H9 (cell line): Measurements from ENCODE around the gene HDGFL3. TPM values are rescaled to one million over a fixed set of nuclear protein-coding genes. Genes with fewer than 3 reads are reported as not detected.

Source experiments
- DNase-seq: peaks from one replicate; pipeline ENCODE4 v3.0.0-alpha.2; 2017
- H2AFZ ChIP-seq: one replicate; pipeline ENCODE4 v1.6.1; 2013; ENCODE audit warnings: mild to moderate bottlenecking, low read length, control low read depth, moderate library complexity
- H2AK5ac ChIP-seq: 2 replicates; pipeline ENCODE4 v1.6.1; 2013; ENCODE audit warnings: low read length, control low read depth, mixed read lengths; ENCODE audit not compliant: insufficient read length
- H2BK120ac ChIP-seq: one replicate; pipeline ENCODE4 v1.6.1; 2013; ENCODE audit warnings: low read depth, mild to moderate bottlenecking, low read length, control low read depth, inconsistent platforms; ENCODE audit not compliant: poor library complexity, severe bottlenecking
- H2BK12ac ChIP-seq: 2 replicates; pipeline ENCODE4 v1.6.1; 2013; ENCODE audit warnings: low read length, control low read depth, mixed read lengths, low read depth; ENCODE audit not compliant: insufficient read length
- H2BK15ac ChIP-seq: 2 replicates; pipeline ENCODE4 v1.6.1; 2013; ENCODE audit warnings: low read depth, low read length, control low read depth
- H2BK20ac ChIP-seq: one replicate; pipeline ENCODE4 v1.6.1; 2013; ENCODE audit warnings: low read depth, mild to moderate bottlenecking, low read length, control low read depth, inconsistent platforms; ENCODE audit not compliant: poor library complexity, severe bottlenecking
- H2BK5ac ChIP-seq: 2 replicates; pipeline ENCODE4 v1.6.1; 2013; ENCODE audit warnings: low read length, control low read depth, mixed read lengths; ENCODE audit not compliant: insufficient read length
- H3K14ac ChIP-seq: 2 replicates; pipeline ENCODE4 v1.6.1; 2013; ENCODE audit warnings: low read length, control low read depth; ENCODE audit not compliant: insufficient read depth
- H3K18ac ChIP-seq: 2 replicates; pipeline ENCODE4 v1.6.1; 2013; ENCODE audit warnings: low read depth, mild to moderate bottlenecking, mixed read lengths, low read length, control low read depth; ENCODE audit not compliant: insufficient read length
- H3K23ac ChIP-seq: 2 replicates; pipeline ENCODE4 v1.6.1; 2013; ENCODE audit warnings: low read length, control low read depth, mixed read lengths, low read depth; ENCODE audit not compliant: insufficient read length
- H3K23me2 ChIP-seq: 2 replicates; pipeline ENCODE4 v1.6.1; 2013; ENCODE audit warnings: low read depth, mild to moderate bottlenecking, mixed read lengths, low read length, control low read depth; ENCODE audit not compliant: insufficient read length, poor library complexity, severe bottlenecking
- H3K27ac ChIP-seq: 2 replicates; pipeline ENCODE4 v1.5.1; 2013; ENCODE audit warnings: low read length, control low read depth, mixed read lengths, low read depth; ENCODE audit not compliant: insufficient read length
- H3K27me3 ChIP-seq: 2 replicates; pipeline ENCODE4 v1.6.1; 2013; ENCODE audit warnings: low read length, control low read depth, inconsistent platforms; ENCODE audit not compliant: insufficient read depth
- H3K4ac ChIP-seq: 2 replicates; pipeline ENCODE4 v1.6.1; 2013; ENCODE audit warnings: low read depth, mild to moderate bottlenecking, control low read depth, inconsistent platforms, low read length, moderate library complexity
- H3K4me1 ChIP-seq: 2 replicates; pipeline ENCODE4 v1.6.1; 2013; ENCODE audit warnings: low read length, control low read depth, inconsistent platforms; ENCODE audit not compliant: insufficient read depth
- H3K4me2 ChIP-seq: 2 replicates; pipeline ENCODE4 v1.6.1; 2013; ENCODE audit warnings: low read length, control low read depth, mixed read lengths; ENCODE audit not compliant: insufficient read length, insufficient read depth
- H3K56ac ChIP-seq: 2 replicates; pipeline ENCODE4 v1.6.1; 2013; ENCODE audit warnings: low read depth, mild to moderate bottlenecking, mixed read lengths, low read length, control low read depth; ENCODE audit not compliant: insufficient read length
- H3K79me1 ChIP-seq: 2 replicates; pipeline ENCODE4 v1.6.1; 2013; ENCODE audit warnings: low read depth, mild to moderate bottlenecking, moderate library complexity, low read length, control low read depth, inconsistent platforms; ENCODE audit not compliant: insufficient read depth, poor library complexity, severe bottlenecking
- H3K79me2 ChIP-seq: 2 replicates; pipeline ENCODE4 v1.6.1; 2013; ENCODE audit warnings: low read length, control low read depth, inconsistent platforms; ENCODE audit not compliant: insufficient read depth
- H3K9ac ChIP-seq: 2 replicates; pipeline ENCODE4 v1.6.1; 2013; ENCODE audit warnings: low read length, control low read depth, mixed read lengths; ENCODE audit not compliant: insufficient read length; ENCODE audit errors: extremely low read depth
- H3K9me3 ChIP-seq: one replicate; pipeline ENCODE4 v1.6.1; 2013; ENCODE audit warnings: low read depth, low read length, inconsistent platforms; ENCODE audit not compliant: control insufficient read depth
- H3T11ph ChIP-seq: one replicate; pipeline ENCODE4 v1.6.1; 2013; ENCODE audit warnings: mild to moderate bottlenecking, low read length, control low read depth, inconsistent platforms
- H4K20me1 ChIP-seq: one replicate; pipeline ENCODE4 v1.6.1; 2013; ENCODE audit not compliant: control insufficient read depth, insufficient read length, insufficient read depth
- H4K5ac ChIP-seq: 2 replicates; pipeline ENCODE4 v1.6.1; 2013; ENCODE audit warnings: low read depth, mild to moderate bottlenecking, mixed read lengths, low read length, control low read depth; ENCODE audit not compliant: insufficient read length
- H4K8ac ChIP-seq: replicated peaks from 2 replicates; pipeline ENCODE4 v1.6.1; 2013; ENCODE audit warnings: low read length, control low read depth, mixed read lengths, low read depth; ENCODE audit not compliant: insufficient read length
- H4K91ac ChIP-seq: 2 replicates; pipeline ENCODE4 v1.6.1; 2013; ENCODE audit warnings: low read depth, mild to moderate bottlenecking, moderate library complexity, mixed read lengths, low read length, control low read depth; ENCODE audit not compliant: insufficient read length
- H3K27ac Mint-ChIP-seq, 3 experiments: 2 replicates in 2 of 3; 3 replicates in 1 of 3; pipeline ENCODE4 v1.8.0; 2020 to 2021; ENCODE audit warnings: mixed read lengths in 3 of 3, mild to moderate bottlenecking in 1 of 3, moderate library complexity in 1 of 3
- H3K27me3 Mint-ChIP-seq: 2 replicates; pipeline ENCODE4 v1.8.0; 2021; ENCODE audit warnings: low read depth, mild to moderate bottlenecking, moderate library complexity, mixed read lengths
- H3K36me3 Mint-ChIP-seq, 3 experiments: 2 replicates in 2 of 3; 3 replicates in 1 of 3; pipeline ENCODE4 v1.8.0; 2020 to 2021; ENCODE audit warnings: low read depth in 3 of 3, mixed read lengths in 3 of 3; ENCODE audit not compliant: insufficient read depth in 1 of 3
- H3K4me1 Mint-ChIP-seq, 2 experiments: 2 replicates each; pipeline ENCODE4 v1.8.0; 2020; ENCODE audit warnings: mixed read lengths in 2 of 2
- H3K4me3 Mint-ChIP-seq, 2 experiments: 2 replicates in 1 of 2; 3 replicates in 1 of 2; pipeline ENCODE4 v1.8.0; 2020 to 2021; ENCODE audit warnings: mild to moderate bottlenecking in 2 of 2, mixed read lengths in 2 of 2, moderate library complexity in 1 of 2
- H3K9me3 Mint-ChIP-seq, 2 experiments: 2 replicates in 1 of 2; 3 replicates in 1 of 2; pipeline ENCODE4 v1.8.0; 2020; ENCODE audit warnings: mild to moderate bottlenecking in 2 of 2, mixed read lengths in 2 of 2, moderate library complexity in 1 of 2
- CTCF ChIP-seq: fragments of 200-600 bp; sonication (generic); conservative IDR thresholded peaks from 3 replicates; pipeline ENCODE4 v1.8.0; 2021; ENCODE audit warnings: antibody characterized with exemption, mild to moderate bottlenecking
- total RNA-seq: library from RNA; stranded (reverse); gene quantifications from 2 replicates; pipeline ENCODE4 v1.2.1, GENCODE V29; 2021

Gene HDGFL3
- total RNA-seq, 1 experiment from 2014 or later = 120 TPM

- Histone ChIP-seq H3K56ac (no peak overlapping the region), H3K23ac (no peak overlapping the region), H3K23me2 (no peaks in the 10 kb centered on the region), H3K79me2 (peaks cover 28% of the 10 kb centered on the region; the same call in 1 of the 2 replicates), H2BK120ac (no peak overlapping the region), H3K14ac (no peak overlapping the region), H2BK5ac (no peak overlapping the region), H2AK5ac (no peak overlapping the region), H3K4me1 (no peaks in the 10 kb centered on the region; the same call in 1 of the 2 replicates), H2BK15ac (no peak overlapping the region), H3K79me1 (no peaks in the 10 kb centered on the region), H3K4ac (no peak overlapping the region), H2BK12ac (no peak overlapping the region), H2BK20ac (no peak overlapping the region), H2AFZ (no peak overlapping the region), H3K27ac (no peak overlapping the region), H3T11ph (no peak overlapping the region), H3K9ac (no peak overlapping the region), H3K4me2 (no peak overlapping the region), H4K8ac (no peak overlapping the region), H4K20me1 (no peaks in the 10 kb centered on the region), H3K27me3 (no peaks in the 10 kb centered on the region), H4K91ac (no peak overlapping the region), H4K5ac (no peak overlapping the region), H3K9me3 (no peaks in the 10 kb centered on the region), H3K18ac (no peak overlapping the region)
- Mint-ChIP-seq H3K9me3 (no peaks in the 10 kb centered on the region), H3K27ac (no peak overlapping the region), H3K36me3 (peaks cover 3 to 6% (median 5%) of the 10 kb centered on the region in 3 experiments; a peak in 3 of 7 replicates), H3K4me1 (peaks cover 37 to 44% of the 10 kb centered on the region in 2 experiments), H3K4me3 (no peak overlapping the region), H3K27me3 (no peaks in the 10 kb centered on the region)
- TF ChIP-seq CTCF = no peak
- no peak for DNase-seq
Observed at GRCh38 chr15:83200589-83200988, 7.0 kb downstream of the HDGFL3 start.
